CD4-positive, CD25-positive, alpha-beta regulatory T cell (primary cell): ENCODE results near the gene PTPRN2. TPM values are rescaled to one million over a fixed set of nuclear protein-coding genes. Genes with fewer than 3 reads are reported as not detected.
"Not testable (repeated sequence)": the region's sequence is repeated elsewhere in the genome, so short reads cannot be mapped to it uniquely, and the experiment has no call there.

Experiments used
- ATAC-seq, 2 donors: fragments of 150-1000 bp; cut with Tn5 transposase; one replicate each; pipeline ENCODE4 v1.10.0; 2021; ENCODE audit warnings: low read depth in 2 of 2, moderate number of reproducible peaks in 2 of 2, moderate library complexity in 1 of 2
- DNase-seq, 3 donors: peaks; one replicate each; pipeline versions ENCODE4 v3.0.0 to v3.0.0-alpha.2; 2012 to 2022; ENCODE audit warnings: mixed read lengths in 1 of 3
- H3K27ac ChIP-seq: one replicate; pipeline ENCODE4 v1.7.0; 2013; ENCODE audit warnings: mild to moderate bottlenecking, low read length; ENCODE audit not compliant: insufficient read depth, poor library complexity, severe bottlenecking
- H3K27me3 ChIP-seq: one replicate; pipeline ENCODE4 v1.7.0; 2013; ENCODE audit warnings: low read length; ENCODE audit not compliant: control insufficient read depth, insufficient read depth
- H3K36me3 ChIP-seq: one replicate; pipeline ENCODE4 v1.7.0; 2013; ENCODE audit warnings: mild to moderate bottlenecking, low read length, moderate library complexity; ENCODE audit not compliant: control insufficient read depth, insufficient read depth
- H3K4me1 ChIP-seq: 2 replicates; pipeline ENCODE4 v1.7.0; 2013; ENCODE audit warnings: mild to moderate bottlenecking, low read length; ENCODE audit not compliant: insufficient read depth, control insufficient read depth, poor library complexity, severe bottlenecking
- H3K4me3 ChIP-seq: one replicate; pipeline ENCODE4 v1.7.0; 2013; ENCODE audit warnings: low read depth, mild to moderate bottlenecking, low read length, moderate library complexity
- H3K9me3 ChIP-seq, 2 experiments: 1 replicate in 1 of 2; 2 replicates in 1 of 2; pipeline ENCODE4 v1.7.0; 2013; ENCODE audit warnings: low read length in 2 of 2, mild to moderate bottlenecking in 1 of 2, moderate library complexity in 1 of 2; ENCODE audit not compliant: control insufficient read depth in 2 of 2
- H3K27ac Mint-ChIP-seq, 3 donors: one replicate each; pipeline ENCODE4 v1.8.0; 2020 to 2022; ENCODE audit warnings: mild to moderate bottlenecking in 3 of 3, mixed read lengths in 3 of 3, moderate library complexity in 2 of 3
- H3K27me3 Mint-ChIP-seq: one replicate; pipeline ENCODE4 v1.8.0; 2022; ENCODE audit warnings: mild to moderate bottlenecking, mixed read lengths
- H3K36me3 Mint-ChIP-seq: one replicate; pipeline ENCODE4 v1.8.0; 2020; ENCODE audit warnings: mixed read lengths
- H3K4me1 Mint-ChIP-seq, 4 donors: one replicate each; pipeline ENCODE4 v1.8.0; 2020 to 2022; ENCODE audit warnings: mixed read lengths in 4 of 4, mild to moderate bottlenecking in 1 of 4
- H3K4me3 Mint-ChIP-seq, 4 donors: one replicate each; pipeline ENCODE4 v1.8.0; 2020 to 2022; ENCODE audit warnings: mild to moderate bottlenecking in 4 of 4, mixed read lengths in 4 of 4, moderate library complexity in 3 of 4
- H3K9me3 Mint-ChIP-seq, 7 donors: one replicate each; pipeline ENCODE4 v1.8.0; 2020 to 2022; ENCODE audit warnings: mixed read lengths in 7 of 7, mild to moderate bottlenecking in 3 of 7, moderate library complexity in 2 of 7
- polyA plus RNA-seq, 4 donors: library from polyadenylated mRNA; unstranded; fragments of 300-500 nt; fragmentation: Illumina TruSeq; gene quantifications; one replicate each; pipeline ENCODE4 v1.2.3, GENCODE V29; 2021
- total RNA-seq: library from RNA; stranded (reverse); gene quantifications from one replicate; pipeline ENCODE4 v1.2.3, GENCODE V29; 2022

Gene PTPRN2
- total and polyA plus RNA-seq, 5 donors from 2014 or later: 1.6 to 4.7 (median 2.7) TPM

DNA sequence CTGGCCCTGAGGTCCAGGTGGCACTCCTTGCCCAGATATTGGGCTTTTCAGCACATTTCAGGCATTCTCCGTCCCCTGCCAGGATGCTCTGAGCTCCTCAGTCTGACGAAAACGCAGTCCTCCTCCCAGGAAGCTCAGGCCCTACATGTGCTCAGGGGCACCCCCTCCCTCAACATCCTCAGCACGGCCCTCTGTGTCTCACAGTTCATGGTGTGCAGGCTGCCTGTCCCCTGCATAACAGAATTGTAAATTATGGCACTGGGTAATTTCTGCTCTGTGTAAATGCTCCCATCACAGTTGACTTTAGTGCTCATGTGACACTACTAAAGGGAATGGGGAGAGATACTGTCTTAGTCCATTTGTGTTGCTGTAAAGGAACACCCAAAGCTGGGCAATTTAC lies 687.1 kb downstream of the PTPRN2 start:
- H3K4me3 Mint-ChIP-seq: no peak overlapping the region
- no peak for ATAC-seq

DNA sequence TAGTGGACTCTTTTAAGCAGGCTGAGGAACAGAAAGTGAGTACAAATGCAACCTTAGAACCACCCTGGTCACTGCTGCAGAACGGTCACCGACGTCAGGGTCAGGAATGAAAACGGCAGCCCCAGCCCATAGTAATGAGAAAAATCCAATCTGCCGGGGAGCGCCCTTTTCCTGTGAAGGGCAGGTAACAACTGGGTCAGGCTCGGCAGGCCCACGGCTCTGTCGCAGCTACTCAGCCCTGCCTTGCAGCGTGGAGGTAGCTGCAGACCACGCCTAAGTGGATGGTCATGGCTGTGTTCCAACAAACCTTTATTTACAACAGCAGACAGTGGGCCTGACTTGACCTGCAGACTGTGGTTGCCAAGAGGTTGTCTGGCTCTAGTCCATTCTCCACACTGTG lies 687.6 kb downstream of the PTPRN2 start:
- DNase-seq: no peak
- H3K36me3 Mint-ChIP-seq: no peaks in the 10 kb centered on the region
- no peak overlapping the region for H3K27ac Mint-ChIP-seq
- Histone ChIP-seq H3K4me3 (no peak overlapping the region), H3K27me3 (no peaks in the 10 kb centered on the region), H3K4me1 (no peaks in the 10 kb centered on the region), H3K36me3 (no peaks in the 10 kb centered on the region), H3K27ac (no peak overlapping the region), H3K9me3 (no peaks in the 10 kb centered on the region)
- H3K4me1 Mint-ChIP-seq: no peaks in the 10 kb centered on the region
- no peak for ATAC-seq
- no peak overlapping the region for H3K4me3 Mint-ChIP-seq
- H3K27me3 Mint-ChIP-seq: peaks cover 5% of the 10 kb centered on the region
- peaks cover 0 to 2% (median 0%) of the 10 kb centered on the region in 7 donors for H3K9me3 Mint-ChIP-seq

More for the DNA sequence above, 687.1 kb downstream of the PTPRN2 start:
- Mint-ChIP-seq H3K4me1 (no peaks in the 10 kb centered on the region), H3K27ac (no peak overlapping the region), H3K36me3 (no peaks in the 10 kb centered on the region), H3K27me3 (peaks cover 7% of the 10 kb centered on the region), H3K9me3 (peaks cover 0 to 2% (median 0%) of the 10 kb centered on the region in 7 donors)
- no peaks in the 10 kb centered on the region for H3K27me3 ChIP-seq
- no peaks in the 10 kb centered on the region for H3K4me1 ChIP-seq
- no peaks in the 10 kb centered on the region for H3K36me3 ChIP-seq
- H3K4me3 ChIP-seq: no peak overlapping the region
- H3K27ac ChIP-seq: no peak overlapping the region
- no peak for DNase-seq
- no peaks in the 10 kb centered on the region for H3K9me3 ChIP-seq

DNA sequence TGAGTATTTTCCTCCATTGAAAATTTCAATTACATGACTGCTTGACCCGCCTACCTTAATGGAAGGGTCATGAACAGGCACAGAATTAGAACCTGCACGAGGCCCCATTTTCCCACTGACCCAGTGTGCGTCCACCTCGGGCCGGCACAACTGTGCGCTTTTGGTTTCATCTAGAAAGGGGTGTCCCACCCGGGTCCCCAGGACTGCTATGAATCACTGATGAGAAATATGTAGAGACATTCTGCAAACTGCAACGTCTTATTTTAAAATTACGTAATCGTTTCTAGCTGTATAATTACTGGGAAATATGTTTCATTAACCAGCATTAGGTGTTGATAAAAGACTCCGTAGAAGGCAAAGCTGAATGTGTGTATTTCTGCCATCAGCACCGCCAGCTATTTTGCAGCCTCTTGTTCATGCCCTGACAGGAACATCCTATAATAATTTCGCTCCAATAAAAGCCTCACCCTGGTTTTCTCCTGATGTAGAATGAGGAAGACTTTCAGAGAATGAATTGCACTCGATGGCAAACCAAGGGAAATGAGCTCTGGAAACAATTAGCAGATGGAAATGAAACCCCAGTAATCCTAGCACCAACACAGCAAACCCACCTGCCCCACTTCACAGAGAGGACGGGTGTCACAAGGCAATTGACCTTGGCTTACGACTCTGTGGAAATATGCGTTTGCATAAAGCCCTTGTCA lies 688.7 kb downstream of the PTPRN2 start:
- DNase-seq (no peak), ATAC-seq (no peak)
- H3K4me3 Mint-ChIP-seq: no peak overlapping the region
- H3K36me3 ChIP-seq: no peaks in the 10 kb centered on the region
- H3K27me3 Mint-ChIP-seq: peaks cover under 1% of the 10 kb centered on the region
- no peaks in the 10 kb centered on the region for H3K36me3 Mint-ChIP-seq
- peaks cover 0 to 2% (median 0%) of the 10 kb centered on the region in 7 donors for H3K9me3 Mint-ChIP-seq
- H3K4me1 Mint-ChIP-seq: no peaks in the 10 kb centered on the region
- H3K4me3 ChIP-seq: no peak overlapping the region
- no peaks in the 10 kb centered on the region for H3K4me1 ChIP-seq
- no peaks in the 10 kb centered on the region for H3K9me3 ChIP-seq
- H3K27ac ChIP-seq: no peak overlapping the region
- no peaks in the 10 kb centered on the region for H3K27me3 ChIP-seq
- no peak overlapping the region for H3K27ac Mint-ChIP-seq

DNA sequence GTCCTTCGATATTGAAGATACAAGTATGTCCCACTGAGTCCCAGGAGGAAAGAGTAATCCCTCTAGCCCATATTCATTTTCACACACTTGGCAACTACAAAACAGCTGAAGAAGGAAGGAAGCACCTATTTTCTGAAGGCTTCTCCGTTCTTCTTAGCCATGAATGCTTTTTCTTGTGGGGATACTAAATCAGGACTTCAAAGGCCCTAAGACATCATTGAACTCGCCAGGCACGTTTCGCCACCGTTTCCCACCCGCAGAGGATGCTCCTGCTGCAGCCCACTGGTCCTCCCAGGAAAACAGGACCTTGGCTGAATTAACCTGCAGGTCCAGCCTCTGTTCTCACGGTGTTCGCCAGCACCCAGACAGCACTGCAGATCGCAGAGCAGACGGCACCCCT lies 689.4 kb downstream of the PTPRN2 start:
- Histone ChIP-seq H3K27ac (no peak overlapping the region), H3K36me3 (no peaks in the 10 kb centered on the region), H3K27me3 (no peaks in the 10 kb centered on the region), H3K4me1 (no peaks in the 10 kb centered on the region), H3K4me3 (no peak overlapping the region), H3K9me3 (no peaks in the 10 kb centered on the region)
- Mint-ChIP-seq H3K27ac (no peak overlapping the region), H3K27me3 (no peaks in the 10 kb centered on the region), H3K4me1 (no peaks in the 10 kb centered on the region), H3K4me3 (no peak overlapping the region), H3K9me3 (peaks cover 0 to 2% (median 0%) of the 10 kb centered on the region in 7 donors), H3K36me3 (no peaks in the 10 kb centered on the region)
- ATAC-seq (no peak), DNase-seq (no peak)

DNA sequence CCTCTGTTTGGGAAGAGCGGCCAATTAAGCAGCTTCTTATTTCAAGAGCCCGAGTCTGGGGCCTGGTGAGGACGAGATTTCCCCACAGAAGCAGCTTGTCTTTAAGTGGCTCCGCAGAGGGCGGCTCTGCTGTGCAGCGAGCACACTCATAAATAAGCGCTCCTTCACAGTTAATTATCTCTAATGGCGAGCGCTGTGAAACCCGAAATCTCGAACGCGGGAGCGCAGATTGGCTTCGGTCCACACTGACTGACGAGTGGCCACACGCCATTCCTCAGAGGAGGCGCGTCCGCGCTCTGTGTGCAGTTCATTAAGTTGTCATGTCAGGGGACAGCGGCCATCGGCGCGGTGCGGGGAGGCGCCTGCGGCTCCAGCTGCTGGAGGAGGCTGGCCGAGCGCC lies 689.9 kb downstream of the PTPRN2 start:
- no peaks in the 10 kb centered on the region for H3K4me1 ChIP-seq
- H3K4me3 ChIP-seq: no peak overlapping the region
- peaks cover 2% of the 10 kb centered on the region for H3K36me3 Mint-ChIP-seq
- H3K4me1 Mint-ChIP-seq: peaks cover 0 to 2% (median 0%) of the 10 kb centered on the region in 4 donors
- H3K27ac Mint-ChIP-seq: no peak overlapping the region
- H3K9me3 Mint-ChIP-seq: peaks cover 0 to 2% (median 0%) of the 10 kb centered on the region in 7 donors
- peaks cover 4% of the 10 kb centered on the region for H3K27me3 Mint-ChIP-seq
- H3K27me3 ChIP-seq: no peaks in the 10 kb centered on the region
- DNase-seq (no peak), ATAC-seq (no peak)
- H3K9me3 ChIP-seq: no peaks in the 10 kb centered on the region
- H3K27ac ChIP-seq: no peak overlapping the region
- H3K4me3 Mint-ChIP-seq: no peak overlapping the region
- no peaks in the 10 kb centered on the region for H3K36me3 ChIP-seq

DNA sequence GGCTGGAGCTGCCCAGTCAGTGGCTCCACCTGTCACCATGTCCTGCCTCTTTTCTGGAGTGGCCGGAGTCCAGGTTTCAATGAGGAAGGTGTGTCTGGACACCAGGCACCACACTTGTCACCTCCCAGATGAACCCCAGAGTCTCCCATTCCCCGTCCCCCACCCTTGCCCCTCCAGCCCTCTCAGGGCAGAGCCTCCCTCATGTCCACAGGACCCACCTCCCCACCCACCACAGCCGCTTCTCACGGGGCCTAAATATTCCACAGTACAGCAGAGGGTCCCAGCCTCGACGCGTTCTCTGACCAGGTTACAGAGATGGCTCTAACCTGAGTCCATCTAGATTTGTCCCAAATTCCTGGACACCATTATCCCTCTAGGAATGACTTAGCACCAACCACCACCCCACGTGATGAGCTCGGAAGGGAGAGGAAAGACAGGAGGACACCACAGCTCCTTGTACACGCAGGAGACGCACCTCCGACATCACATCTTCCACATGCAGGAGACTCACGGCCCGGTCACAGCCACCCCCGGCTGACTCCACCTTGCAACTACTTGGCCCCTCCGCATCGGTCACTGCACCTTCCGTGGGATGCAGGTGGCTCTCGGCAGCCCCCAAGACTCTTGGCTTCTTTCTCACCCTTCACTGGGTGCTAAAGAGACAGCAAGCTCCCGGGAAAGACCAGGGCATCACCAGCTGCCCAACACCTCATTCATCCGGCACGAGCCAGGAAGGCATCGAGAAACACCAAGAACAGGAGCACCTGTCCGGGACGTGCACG lies 690.7 kb downstream of the PTPRN2 start:
- no peaks in the 10 kb centered on the region for H3K36me3 ChIP-seq
- no peak overlapping the region for H3K4me3 ChIP-seq
- H3K27ac Mint-ChIP-seq: no peak overlapping the region
- H3K27me3 Mint-ChIP-seq: peaks cover 4% of the 10 kb centered on the region
- H3K9me3 ChIP-seq: no peaks in the 10 kb centered on the region
- no peak overlapping the region for H3K4me3 Mint-ChIP-seq
- peaks cover 4% of the 10 kb centered on the region for H3K36me3 Mint-ChIP-seq
- no peaks in the 10 kb centered on the region for H3K27me3 ChIP-seq
- no peaks in the 10 kb centered on the region for H3K4me1 ChIP-seq
- DNase-seq: no peak
- peaks cover 0 to 2% (median 0%) of the 10 kb centered on the region in 7 donors for H3K9me3 Mint-ChIP-seq
- ATAC-seq: no peak
- peaks cover 0 to 2% (median 0%) of the 10 kb centered on the region in 4 donors for H3K4me1 Mint-ChIP-seq
- H3K27ac ChIP-seq: no peak overlapping the region

DNA sequence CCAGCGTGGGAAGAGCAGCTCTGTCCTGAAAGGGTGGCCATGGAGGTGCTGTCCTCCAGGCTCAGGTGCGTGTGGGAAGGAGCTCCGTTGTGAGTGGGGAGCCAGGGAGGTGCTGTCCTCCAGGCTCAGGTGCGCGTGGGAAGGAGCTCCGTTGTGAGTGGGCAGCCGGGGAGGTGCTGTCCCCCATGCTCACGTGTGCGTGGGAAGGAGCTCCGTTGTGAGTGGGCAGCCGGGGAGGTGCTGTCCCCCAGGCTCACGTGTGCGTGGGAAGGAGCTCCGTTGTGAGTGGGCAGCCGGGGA lies 691.3 kb downstream of the PTPRN2 start:
- H3K4me1 Mint-ChIP-seq: not testable (repeated sequence)

More for the DNA sequence above, 691.3 kb downstream of the PTPRN2 start:
- not testable (repeated sequence) for H3K9me3 ChIP-seq, H3K27me3 Mint-ChIP-seq, H3K27ac Mint-ChIP-seq, H3K4me1 ChIP-seq, H3K36me3 ChIP-seq, ATAC-seq, H3K36me3 Mint-ChIP-seq, H3K27me3 ChIP-seq, H3K9me3 Mint-ChIP-seq, H3K4me3 Mint-ChIP-seq, H3K27ac ChIP-seq, DNase-seq, H3K4me3 ChIP-seq
